HepG2 (cell line): Measurements from ENCODE around the gene CAMSAP2. TPM values are rescaled to one million over a fixed set of nuclear protein-coding genes. Genes with fewer than 3 reads are reported as not detected.

Experiments used
- ATAC-seq: fragments of 200-7000 bp; cut with Tn5 transposase; 3 replicates; pipeline ENCODE4 v1.9.1; 2020; ENCODE audit warnings: mild to moderate bottlenecking, moderate library complexity
- BruUV-seq: library from RNA; stranded (reverse); fragments of 400-500 nt; replicated peaks from 2 replicates; lab custom pipeline; 2021; lab: Mats Ljungman, UMichigan
- CTCF ChIA-PET: fragments of 300-600 bp; formaldehyde crosslinking; extraction: SDS; loops from one replicate; lab custom pipeline; 2021; ENCODE audit warnings: low total read pairs, inconsistent platforms, low intra/inter-chr PET ratio; lab: Yijun Ruan, JAX
- POLR2A ChIA-PET: fragments of 350-600 bp; sonication (Branson Sonifier 250); formaldehyde crosslinking; loops from one replicate; lab custom pipeline; 2020; ENCODE audit warnings: antibody characterized with exemption, inconsistent platforms; lab: Yijun Ruan, JAX
- DNase-seq: peaks from one replicate; pipeline ENCODE4 v3.0.0-alpha.2; 2015; ENCODE audit warnings: low spot score
- FAIRE-seq: peaks from 3 replicates; lab custom pipeline; 2011; peaks lifted over from hg19 to GRCh38; lab: Jason Lieb, UNC
- H2AFZ ChIP-seq: one replicate; pipeline ENCODE4 v1.6.1; 2011; ENCODE audit warnings: low read length, inconsistent platforms
- H3K27ac ChIP-seq: fragments of 300-600 bp; 3 replicates; pipeline ENCODE4 v1.8.0; 2011; ENCODE audit warnings: mixed run types, mild to moderate bottlenecking, mixed read lengths, low read length, inconsistent platforms; ENCODE audit not compliant: insufficient read depth; ENCODE audit errors: extremely low read length
- H3K27me3 ChIP-seq, 2 experiments: fragments of 200-600 bp in 1 of 2; 2 replicates in 1 of 2; 3 replicates in 1 of 2; pipeline versions ENCODE4 v1.6.0 to v1.8.0; 2011; ENCODE audit warnings: low read length in 2 of 2, mild to moderate bottlenecking in 2 of 2, moderate library complexity in 2 of 2, inconsistent platforms in 1 of 2; ENCODE audit not compliant: insufficient read depth in 2 of 2, control insufficient read depth in 1 of 2
- H3K36me3 ChIP-seq, 2 experiments: fragments of 200-600 bp in 1 of 2; replicated peaks in 1 of 2; 2 replicates in 1 of 2; 3 replicates in 1 of 2; pipeline versions ENCODE4 v1.5.1 to v1.8.0; 2011; ENCODE audit warnings: low read length in 2 of 2, inconsistent platforms in 1 of 2; ENCODE audit not compliant: insufficient read depth in 2 of 2, control insufficient read depth in 1 of 2
- H3K4me1 ChIP-seq: 2 replicates; pipeline ENCODE4 v1.5.1; 2012; ENCODE audit warnings: low read length, inconsistent platforms; ENCODE audit not compliant: insufficient read depth
- H3K4me2 ChIP-seq: 2 replicates; pipeline ENCODE4 v1.6.0; 2011; ENCODE audit warnings: low read depth, low read length, inconsistent platforms
- H3K4me3 ChIP-seq, 3 experiments: fragments of 200-600 bp in 1 of 3; sonication (generic), shearing (Covaris generic) in 1 of 3; replicated peaks in 1 of 3; 2 replicates each; pipeline ENCODE4 v1.5.1; 2011 to 2016; ENCODE audit warnings: low read length in 3 of 3, inconsistent platforms in 2 of 3, low read depth in 2 of 3, mild to moderate bottlenecking in 2 of 3, control low read depth in 1 of 3, mixed read lengths in 1 of 3; ENCODE audit not compliant: insufficient read depth in 1 of 3
- H3K79me2 ChIP-seq: one replicate; pipeline ENCODE4 v1.6.1; 2011; ENCODE audit warnings: low read length, inconsistent platforms; ENCODE audit not compliant: insufficient read depth
- H3K9ac ChIP-seq: 2 replicates; pipeline ENCODE4 v1.6.0; 2011; ENCODE audit warnings: mild to moderate bottlenecking, low read depth, low read length, inconsistent platforms; ENCODE audit not compliant: insufficient read depth
- H3K9me3 ChIP-seq: 2 replicates; pipeline ENCODE4 v1.5.1; 2012; ENCODE audit warnings: mild to moderate bottlenecking, low read length
- H4K20me1 ChIP-seq: 2 replicates; pipeline ENCODE4 v1.6.0; 2011; ENCODE audit warnings: inconsistent platforms, mild to moderate bottlenecking, low read length, moderate library complexity; ENCODE audit not compliant: insufficient read depth
- PITX1 ChIP-seq: sonication (generic); formaldehyde crosslinking; IDR thresholded peaks from 2 replicates; pipeline ENCODE4 v1.5.1; 2020; ENCODE audit warnings: mild to moderate bottlenecking, missing genetic modification reagents
- SOX6 ChIP-seq, 2 experiments: fragments of 450-650 bp in 1 of 2; sonication (generic) in 1 of 2; formaldehyde crosslinking in 1 of 2; IDR thresholded peaks; 2 replicates each; pipeline versions ENCODE4 v1.4.0 to v1.6.1; 2017 to 2020; ENCODE audit warnings: antibody characterized with exemption in 1 of 2, mild to moderate bottlenecking in 1 of 2, missing genetic modification reagents in 1 of 2
- STAT5B ChIP-seq: sonication (generic); formaldehyde crosslinking; IDR thresholded peaks from 2 replicates; pipeline ENCODE4 v1.4.0; 2020; ENCODE audit warnings: missing genetic modification reagents
- TGIF2 ChIP-seq: IDR thresholded peaks from 2 replicates; pipeline ENCODE4 v1.6.1; 2016; ENCODE audit warnings: control low read depth, missing compliant biosample characterization
- ZFP37 ChIP-seq: sonication (generic); formaldehyde crosslinking; IDR thresholded peaks from 2 replicates; pipeline ENCODE4 v1.4.0; 2020; ENCODE audit warnings: missing genetic modification reagents, borderline replicate concordance
- ZFX ChIP-seq: sonication (generic); formaldehyde crosslinking; IDR thresholded peaks from 2 replicates; pipeline ENCODE4 v1.4.0; 2020; ENCODE audit warnings: mild to moderate bottlenecking, low read depth, missing genetic modification reagents, moderate library complexity
- ZNF792 ChIP-seq: IDR thresholded peaks from 2 replicates; pipeline ENCODE4 v1.6.1; 2016
- WGBS: methylation state at CpG from one replicate; pipeline ENCODE4 v1.1.6; 2017; ENCODE audit warnings: low lambda C conversion rate; 5-methylcytosine and 5-hydroxymethylcytosine counted together
- in situ Hi-C: cut with HindIII; loops from 2 replicates; pipeline ENCODE4 v1.10.0; 2017; ENCODE audit warnings: low pct_unique_long_range_greater_than_20kb; ENCODE audit not compliant: extremely low pct_ligation_motif_present
- intact Hi-C: fragments of 100-400 bp; cut with micrococcal nuclease; formaldehyde crosslinking; loops from one replicate; pipeline ENCODE4 v1.10.0; 2022; ENCODE audit not compliant: unreplicated experiment
- polyA plus RNA-seq, 8 experiments: library from polyadenylated mRNA; depleted of rRNA in 3 of 8; stranded (reverse) in 7 of 8; unstranded in 1 of 8; fragments of >200 nt; fragmentation: Illumina TruSeq in 4 of 8; extraction: Trizol in 4 of 8; gene quantifications; 2 replicates each; pipeline versions ENCODE4 v1.2.1 to v1.2.3, GENCODE V29; 2011 to 2016; ENCODE audit warnings: low read depth in 4 of 8, missing spikeins in 1 of 8, mixed read lengths in 1 of 8; ENCODE audit not compliant: insufficient read depth in 1 of 8
- total RNA-seq, 5 experiments: library from RNA; depleted of rRNA; stranded (reverse); fragments of >200 nt; fragmentation: Illumina TruSeq; extraction: Trizol; gene quantifications; 2 replicates each; pipeline ENCODE4 v1.2.3, GENCODE V29; 2016; ENCODE audit warnings: low read depth in 1 of 5
- TF ChIP-seq, protein P1 (sequence below): IDR thresholded peaks from 2 replicates; pipeline ENCODE4 v1.6.1; 2016; ENCODE audit warnings: missing compliant biosample characterization, missing genetic modification reagents, borderline replicate concordance
- TF ChIP-seq, protein P2 (sequence below): sonication (generic); formaldehyde crosslinking; IDR thresholded peaks from 2 replicates; pipeline ENCODE4 v1.4.0; 2020; ENCODE audit warnings: missing genetic modification reagents
- TF ChIP-seq, protein P3 (sequence below): sonication (generic); formaldehyde crosslinking; IDR thresholded peaks from 2 replicates; pipeline ENCODE4 v1.9.0; 2022; ENCODE audit warnings: missing genetic modification reagents, mild to moderate bottlenecking, borderline replicate concordance
- TF ChIP-seq, protein P4 (sequence below): sonication (generic); formaldehyde crosslinking; IDR thresholded peaks from 2 replicates; pipeline ENCODE4 v1.4.0; 2020; ENCODE audit warnings: missing genetic modification reagents

CAMSAP2 gene
- total and polyA plus RNA-seq, 2 of the 13 experiments (the other 11 are each of a cell fraction or from before 2014, with no cell fraction given): 3.4 to 8.2 TPM

DNA sequence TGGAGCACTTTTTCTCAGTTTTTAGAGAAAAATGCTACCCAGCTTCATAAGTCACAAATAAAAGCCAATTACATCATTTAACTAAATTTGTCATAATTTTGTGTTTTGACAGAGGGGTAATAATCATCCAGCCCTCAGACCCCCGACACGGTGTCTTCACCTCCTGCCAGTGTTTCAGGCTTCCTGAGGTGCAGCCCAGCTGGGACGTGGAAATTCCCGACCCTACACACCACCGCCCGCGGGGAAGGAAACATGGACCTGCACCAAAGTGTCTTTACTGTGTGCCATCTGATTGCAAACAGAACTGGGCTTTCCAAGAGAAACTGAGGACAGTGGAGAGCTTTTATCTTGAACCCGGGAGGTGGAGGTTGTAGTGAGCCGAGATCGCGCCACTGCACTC, 148.3 kb downstream of the CAMSAP2 start:
- POLR2A ChIA-PET: interaction anchor here (2.9 kb wide), 1 partner anchor 10 kb away, joined by 40 read pairs; no protein-coding TSS in a partner anchor
- Histone ChIP-seq H3K27me3 (no peaks in the 10 kb centered on the region), H3K36me3 (no peaks in the 10 kb centered on the region), H3K9ac (no peak overlapping the region), H4K20me1 (no peaks in the 10 kb centered on the region), H3K27ac (no peak overlapping the region), H3K4me3 (peak overlapping the region; percentile 5 to 63 (median 32); a peak in 4 of 6 replicates), H3K79me2 (no peaks in the 10 kb centered on the region), H2AFZ (no peak overlapping the region), H3K4me2 (peak overlapping the region; percentile 94), H3K9me3 (no peaks in the 10 kb centered on the region), H3K4me1 (peaks cover 51% of the 10 kb centered on the region)
- DNase-seq (no peak), ATAC-seq (no peak), FAIRE-seq (no peak)
- CTCF ChIA-PET: no interaction called here
- intact Hi-C loops: no loop called here
- BruUV-seq: no TSS peak
- WGBS: 3% methylated on average over 10 of the region's 11 CpGs
- in situ Hi-C loops: no loop called here
- no peak for TF ChIP-seq SOX6 (IDR thresholded peaks at IDR 0.05)
- no peak for TF ChIP-seq SOX6 (CRISPR knock-in tag; IDR thresholded peaks at IDR 0.05)
- TF ChIP-seq, protein P1, sequence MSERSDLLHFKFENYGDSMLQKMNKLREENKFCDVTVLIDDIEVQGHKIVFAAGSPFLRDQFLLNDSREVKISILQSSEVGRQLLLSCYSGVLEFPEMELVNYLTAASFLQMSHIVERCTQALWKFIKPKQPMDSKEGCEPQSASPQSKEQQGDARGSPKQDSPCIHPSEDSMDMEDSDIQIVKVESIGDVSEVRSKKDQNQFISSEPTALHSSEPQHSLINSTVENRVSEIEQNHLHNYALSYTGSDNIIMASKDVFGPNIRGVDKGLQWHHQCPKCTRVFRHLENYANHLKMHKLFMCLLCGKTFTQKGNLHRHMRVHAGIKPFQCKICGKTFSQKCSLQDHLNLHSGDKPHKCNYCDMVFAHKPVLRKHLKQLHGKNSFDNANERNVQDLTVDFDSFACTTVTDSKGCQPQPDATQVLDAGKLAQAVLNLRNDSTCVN (CRISPR knock-in tag): no peak
- no peak for TF ChIP-seq STAT5B (CRISPR knock-in tag)
- no peak for TF ChIP-seq TGIF2 (CRISPR knock-in tag)
- TF ChIP-seq, protein P2, sequence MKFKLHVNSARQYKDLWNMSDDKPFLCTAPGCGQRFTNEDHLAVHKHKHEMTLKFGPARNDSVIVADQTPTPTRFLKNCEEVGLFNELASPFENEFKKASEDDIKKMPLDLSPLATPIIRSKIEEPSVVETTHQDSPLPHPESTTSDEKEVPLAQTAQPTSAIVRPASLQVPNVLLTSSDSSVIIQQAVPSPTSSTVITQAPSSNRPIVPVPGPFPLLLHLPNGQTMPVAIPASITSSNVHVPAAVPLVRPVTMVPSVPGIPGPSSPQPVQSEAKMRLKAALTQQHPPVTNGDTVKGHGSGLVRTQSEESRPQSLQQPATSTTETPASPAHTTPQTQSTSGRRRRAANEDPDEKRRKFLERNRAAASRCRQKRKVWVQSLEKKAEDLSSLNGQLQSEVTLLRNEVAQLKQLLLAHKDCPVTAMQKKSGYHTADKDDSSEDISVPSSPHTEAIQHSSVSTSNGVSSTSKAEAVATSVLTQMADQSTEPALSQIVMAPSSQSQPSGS (CRISPR knock-in tag): no peak
- TF ChIP-seq ZFP37 (CRISPR knock-in tag): no peak
- TF ChIP-seq, protein P3, sequence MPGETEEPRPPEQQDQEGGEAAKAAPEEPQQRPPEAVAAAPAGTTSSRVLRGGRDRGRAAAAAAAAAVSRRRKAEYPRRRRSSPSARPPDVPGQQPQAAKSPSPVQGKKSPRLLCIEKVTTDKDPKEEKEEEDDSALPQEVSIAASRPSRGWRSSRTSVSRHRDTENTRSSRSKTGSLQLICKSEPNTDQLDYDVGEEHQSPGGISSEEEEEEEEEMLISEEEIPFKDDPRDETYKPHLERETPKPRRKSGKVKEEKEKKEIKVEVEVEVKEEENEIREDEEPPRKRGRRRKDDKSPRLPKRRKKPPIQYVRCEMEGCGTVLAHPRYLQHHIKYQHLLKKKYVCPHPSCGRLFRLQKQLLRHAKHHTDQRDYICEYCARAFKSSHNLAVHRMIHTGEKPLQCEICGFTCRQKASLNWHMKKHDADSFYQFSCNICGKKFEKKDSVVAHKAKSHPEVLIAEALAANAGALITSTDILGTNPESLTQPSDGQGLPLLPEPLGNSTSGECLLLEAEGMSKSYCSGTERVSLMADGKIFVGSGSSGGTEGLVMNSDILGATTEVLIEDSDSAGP (CRISPR knock-in tag): no peak
- TF ChIP-seq ZNF792 (CRISPR knock-in tag): no peak
- TF ChIP-seq, protein P4, sequence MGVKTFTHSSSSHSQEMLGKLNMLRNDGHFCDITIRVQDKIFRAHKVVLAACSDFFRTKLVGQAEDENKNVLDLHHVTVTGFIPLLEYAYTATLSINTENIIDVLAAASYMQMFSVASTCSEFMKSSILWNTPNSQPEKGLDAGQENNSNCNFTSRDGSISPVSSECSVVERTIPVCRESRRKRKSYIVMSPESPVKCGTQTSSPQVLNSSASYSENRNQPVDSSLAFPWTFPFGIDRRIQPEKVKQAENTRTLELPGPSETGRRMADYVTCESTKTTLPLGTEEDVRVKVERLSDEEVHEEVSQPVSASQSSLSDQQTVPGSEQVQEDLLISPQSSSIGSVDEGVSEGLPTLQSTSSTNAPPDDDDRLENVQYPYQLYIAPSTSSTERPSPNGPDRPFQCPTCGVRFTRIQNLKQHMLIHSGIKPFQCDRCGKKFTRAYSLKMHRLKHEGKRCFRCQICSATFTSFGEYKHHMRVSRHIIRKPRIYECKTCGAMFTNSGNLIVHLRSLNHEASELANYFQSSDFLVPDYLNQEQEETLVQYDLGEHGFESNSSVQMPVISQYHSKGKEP (CRISPR knock-in tag): no peak
- no peak for TF ChIP-seq ZFX
- TF ChIP-seq PITX1 (CRISPR knock-in tag): no peak
